ENCODE measurements around the gene RPRML.

RPRML gene

GRCh38 chr17:46984892-46985291, 5.8 kb upstream of the RPRML start:
- H3K4me1 Mint-ChIP-seq (ENCODE audit: low read depth in 2 of 2): no peaks in the 10 kb centered on the region
- no peak overlapping the region for H3K4me3 Mint-ChIP-seq
- DNase-seq (no peak), ATAC-seq (replicated peaks) (no peak)
- H3K27me3 Mint-ChIP-seq: peaks cover 25 to 63% of the 10 kb centered on the region in 2 donors
- no peaks in the 10 kb centered on the region for H3K9me3 Mint-ChIP-seq
- H3K36me3 Mint-ChIP-seq (ENCODE audit: insufficient read depth): no peaks in the 10 kb centered on the region
- no peak overlapping the region for H3K27ac Mint-ChIP-seq

DNA sequence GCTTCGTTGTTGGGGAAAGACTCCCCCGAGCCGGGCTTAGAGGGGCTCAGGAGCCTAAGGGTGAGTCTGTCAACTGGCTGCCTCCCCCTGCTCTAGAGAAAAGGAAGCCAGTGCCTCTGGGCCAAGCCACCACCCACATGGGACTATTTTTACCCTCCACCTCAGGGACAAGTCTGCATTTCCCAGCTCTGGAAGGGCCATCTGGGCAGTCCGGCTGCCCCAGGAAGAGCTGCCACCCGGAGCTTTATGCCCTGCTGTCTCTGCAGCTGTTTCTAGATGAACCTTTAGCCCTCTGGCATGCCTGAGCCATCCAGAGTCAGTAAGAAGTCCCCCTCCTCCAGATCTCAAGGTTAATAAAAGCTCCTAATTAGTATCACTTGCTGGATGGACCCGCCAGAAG, 5.3 kb upstream of the RPRML start:
- H3K9me3 Mint-ChIP-seq: no peaks in the 10 kb centered on the region
- peaks cover 31 to 63% of the 10 kb centered on the region in 2 donors for H3K27me3 Mint-ChIP-seq
- peaks cover 0 to 5% of the 10 kb centered on the region in 2 donors for H3K4me1 Mint-ChIP-seq (ENCODE audit: low read depth in 2 of 2)
- ATAC-seq (replicated peaks) (no peak), DNase-seq (no peak)
- no peak overlapping the region for H3K27ac Mint-ChIP-seq
- H3K36me3 Mint-ChIP-seq (ENCODE audit: insufficient read depth): no peaks in the 10 kb centered on the region
- H3K4me3 Mint-ChIP-seq: no peak overlapping the region

- no peaks in the 10 kb centered on the region for H3K36me3 Mint-ChIP-seq (ENCODE audit: insufficient read depth)
- ATAC-seq (replicated peaks): no peak
- DNase-seq: no peak
- H3K4me1 Mint-ChIP-seq (ENCODE audit: low read depth in 2 of 2): peaks cover 0 to 6% of the 10 kb centered on the region in 2 donors
- H3K9me3 Mint-ChIP-seq: no peaks in the 10 kb centered on the region
- no peak overlapping the region for H3K27ac Mint-ChIP-seq
- H3K27me3 Mint-ChIP-seq: peaks cover 32 to 60% of the 10 kb centered on the region in 2 donors
- no peak overlapping the region for H3K4me3 Mint-ChIP-seq
These were observed 4.7 kb upstream of the RPRML start for GRCh38 chr17:46983782-46984181.

DNA sequence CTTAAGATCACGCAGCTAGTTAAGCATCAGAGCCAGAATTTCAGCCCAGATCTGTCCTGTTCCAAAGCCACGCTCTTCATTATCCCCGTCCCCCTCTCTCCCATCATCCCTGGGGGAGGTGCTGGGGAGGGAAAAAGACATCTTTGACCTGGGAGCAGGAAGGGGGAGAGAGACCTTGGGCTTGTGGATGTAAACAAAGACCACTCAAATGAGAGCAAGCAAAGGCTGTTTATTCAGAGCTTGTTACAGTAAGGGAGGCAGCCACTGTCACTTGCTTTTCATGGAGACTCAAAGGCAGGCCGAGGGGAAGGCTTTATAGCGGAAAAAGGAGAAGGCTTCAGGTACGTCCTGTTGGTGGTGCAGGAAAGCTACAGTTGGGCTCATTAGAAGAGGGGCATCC, 3.5 kb upstream of the RPRML start:
- no peaks in the 10 kb centered on the region for H3K36me3 Mint-ChIP-seq (ENCODE audit: insufficient read depth)
- H3K27me3 Mint-ChIP-seq: peaks cover 29 to 58% of the 10 kb centered on the region in 2 donors
- ATAC-seq (replicated peaks) (no peak), DNase-seq (no peak)
- no peaks in the 10 kb centered on the region for H3K9me3 Mint-ChIP-seq
- peaks cover 7 to 10% of the 10 kb centered on the region in 2 donors for H3K4me1 Mint-ChIP-seq (ENCODE audit: low read depth in 2 of 2)
- no peak overlapping the region for H3K4me3 Mint-ChIP-seq
- no peak overlapping the region for H3K27ac Mint-ChIP-seq

DNA sequence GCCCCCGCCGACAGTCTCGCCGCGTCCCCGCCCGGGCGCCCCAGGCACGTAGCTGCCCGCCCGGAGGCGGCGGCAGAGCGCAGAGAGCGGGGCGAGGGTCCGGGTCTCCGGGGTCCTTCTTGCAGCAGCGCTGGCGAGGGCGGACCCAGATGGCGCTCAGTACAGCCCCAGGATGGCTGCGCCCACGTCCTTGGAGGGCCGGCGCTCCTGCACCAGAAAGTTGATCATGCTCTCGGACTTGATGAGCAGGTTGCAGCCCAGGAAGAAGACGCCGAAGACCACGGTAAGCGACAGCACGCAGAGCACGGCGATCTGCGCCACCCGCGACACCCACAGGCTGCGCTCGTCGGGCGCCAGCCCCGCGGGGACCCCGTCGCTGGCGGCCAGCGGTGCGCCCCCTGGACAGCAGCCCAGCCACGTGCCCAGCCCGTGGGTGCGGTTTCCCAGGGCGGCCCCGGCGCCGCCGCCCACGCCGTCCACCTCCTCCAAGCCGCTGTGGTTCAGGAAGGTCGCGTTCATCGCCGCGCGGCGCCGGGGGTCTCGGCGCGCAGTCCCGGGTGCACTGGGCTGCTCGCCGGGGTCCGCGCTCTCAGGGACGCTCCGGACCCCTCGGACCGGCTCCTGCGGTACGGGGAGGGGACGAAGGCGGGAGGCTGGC, 435 bp downstream of the RPRML start:
- Mint-ChIP-seq H3K9me3 (no peaks in the 10 kb centered on the region), H3K27ac (no peak overlapping the region), H3K27me3 (peaks cover 47 to 74% of the 10 kb centered on the region in 2 donors), H3K36me3 (ENCODE audit: insufficient read depth) (no peaks in the 10 kb centered on the region), H3K4me3 (peak overlapping the region; percentile 77 to 83), H3K4me1 (ENCODE audit: low read depth in 2 of 2) (peaks cover 9 to 10% of the 10 kb centered on the region in 2 donors)
- DNase-seq (no peak), ATAC-seq (replicated peaks) (peak; percentile 54)

DNA sequence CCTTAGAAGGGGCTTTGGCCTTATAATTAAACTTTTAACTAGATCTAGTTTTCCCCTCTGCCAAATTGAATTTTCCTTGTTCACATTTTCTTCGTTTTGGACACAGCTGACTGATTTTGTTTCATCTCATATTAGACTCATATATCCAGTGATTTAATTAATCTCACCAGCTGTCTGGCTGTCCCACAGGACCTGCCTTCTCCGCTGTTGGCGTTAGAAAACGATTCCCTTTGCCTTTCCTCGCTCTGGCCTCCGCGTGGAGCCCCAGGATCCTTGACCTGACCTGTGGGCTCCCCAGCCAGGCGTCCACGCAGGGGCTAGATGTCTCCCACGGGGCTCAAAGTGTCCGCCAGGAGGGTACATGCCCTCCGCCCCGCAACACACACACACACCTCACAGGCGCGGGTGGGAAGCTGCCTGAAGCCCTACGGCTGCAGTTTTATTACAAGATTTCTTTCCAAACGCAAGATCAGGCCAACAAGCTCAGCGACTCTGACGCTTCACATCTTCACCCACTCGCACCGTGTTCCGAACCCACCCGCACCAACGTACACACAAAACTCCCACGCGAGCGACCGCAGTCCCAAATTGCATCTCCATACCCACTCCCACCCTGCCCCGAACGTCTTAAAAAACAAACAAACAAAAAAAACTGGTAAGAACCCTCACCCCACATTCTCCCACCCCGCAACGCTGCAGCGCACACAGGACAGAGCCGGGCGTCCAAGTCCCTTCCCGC, 1.1 kb downstream of the RPRML start:
- Mint-ChIP-seq H3K27me3 (peaks cover 47 to 76% of the 10 kb centered on the region in 2 donors), H3K4me1 (ENCODE audit: low read depth in 2 of 2) (peaks cover 9 to 10% of the 10 kb centered on the region in 2 donors), H3K36me3 (ENCODE audit: insufficient read depth) (no peaks in the 10 kb centered on the region), H3K4me3 (peak overlapping the region; percentile 77 to 83), H3K27ac (no peak overlapping the region), H3K9me3 (no peaks in the 10 kb centered on the region)
- DNase-seq: no peak
- no peak for ATAC-seq (replicated peaks)

DNA sequence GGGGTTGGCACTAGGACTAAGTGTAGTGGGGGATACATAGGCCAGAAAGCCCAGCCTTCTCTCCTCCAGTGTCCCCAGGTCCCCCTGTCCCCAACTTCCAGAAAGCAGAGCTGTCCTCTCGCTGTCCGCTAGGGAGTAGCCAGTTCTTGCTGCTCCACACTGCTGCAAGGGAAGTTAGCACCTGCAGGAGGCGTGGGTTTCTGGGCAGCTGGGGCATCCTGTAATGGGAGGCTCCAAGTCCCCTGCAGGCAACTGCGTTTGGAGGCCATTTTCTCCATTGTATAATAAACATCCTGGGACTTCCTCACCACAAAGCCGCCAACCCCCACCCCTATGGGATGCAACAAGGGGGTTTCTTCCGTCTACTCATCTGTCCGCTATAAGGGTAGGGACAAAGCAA, 1.7 kb downstream of the RPRML start:
- Mint-ChIP-seq H3K27ac (no peak overlapping the region), H3K9me3 (no peaks in the 10 kb centered on the region), H3K27me3 (peaks cover 47 to 73% of the 10 kb centered on the region in 2 donors), H3K4me1 (ENCODE audit: low read depth in 2 of 2) (peaks cover 9 to 10% of the 10 kb centered on the region in 2 donors), H3K36me3 (ENCODE audit: insufficient read depth) (no peaks in the 10 kb centered on the region), H3K4me3 (peak overlapping the region; percentile 77 to 83)
- no peak for ATAC-seq (replicated peaks)
- no peak for DNase-seq

DNA sequence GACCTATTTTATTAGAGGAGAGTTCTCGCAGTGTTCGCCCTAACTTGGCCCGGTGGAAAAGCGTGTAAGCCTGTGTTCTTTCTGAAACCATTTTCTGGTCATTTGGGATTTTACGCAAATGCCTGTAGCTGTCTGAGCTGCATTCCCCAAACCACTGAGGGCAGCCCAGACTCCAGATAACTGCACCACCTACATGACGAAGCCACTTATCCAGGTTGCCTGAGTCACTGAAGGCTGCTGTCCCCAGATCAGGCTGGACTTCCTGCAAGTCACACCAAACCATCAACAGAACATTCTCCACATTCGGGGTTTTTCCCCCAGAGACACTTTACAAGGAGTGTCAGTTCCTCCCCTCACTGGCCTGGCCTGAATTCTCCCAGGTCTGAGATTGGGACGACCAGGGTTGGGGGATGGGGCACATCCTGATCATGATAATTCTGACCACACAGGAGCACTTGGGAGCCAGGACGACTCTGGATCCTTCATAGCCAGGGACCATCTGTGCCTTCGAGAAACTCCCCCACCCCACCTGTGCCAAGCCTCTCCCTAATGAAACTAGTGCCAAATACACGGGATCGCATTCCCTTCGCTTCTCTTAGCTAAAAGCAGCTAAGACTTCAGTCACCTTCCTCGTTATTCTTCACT, 2.3 kb downstream of the RPRML start:
- Mint-ChIP-seq H3K36me3 (ENCODE audit: insufficient read depth) (no peaks in the 10 kb centered on the region), H3K4me1 (ENCODE audit: low read depth in 2 of 2) (peaks cover 9 to 10% of the 10 kb centered on the region in 2 donors), H3K27me3 (peaks cover 47 to 74% of the 10 kb centered on the region in 2 donors), H3K4me3 (no peak overlapping the region), H3K27ac (no peak overlapping the region), H3K9me3 (no peaks in the 10 kb centered on the region)
- DNase-seq: no peak
- no peak for ATAC-seq (replicated peaks)

- DNase-seq (no peak), ATAC-seq (replicated peaks) (no peak)
- Mint-ChIP-seq H3K9me3 (no peaks in the 10 kb centered on the region), H3K27ac (no peak overlapping the region), H3K4me1 (ENCODE audit: low read depth in 2 of 2) (peaks cover 9 to 10% of the 10 kb centered on the region in 2 donors), H3K4me3 (no peak overlapping the region), H3K36me3 (ENCODE audit: insufficient read depth) (no peaks in the 10 kb centered on the region), H3K27me3 (peaks cover 37 to 62% of the 10 kb centered on the region in 2 donors)
These were observed 3.8 kb downstream of the RPRML start for GRCh38 chr17:46975287-46975686.

DNA sequence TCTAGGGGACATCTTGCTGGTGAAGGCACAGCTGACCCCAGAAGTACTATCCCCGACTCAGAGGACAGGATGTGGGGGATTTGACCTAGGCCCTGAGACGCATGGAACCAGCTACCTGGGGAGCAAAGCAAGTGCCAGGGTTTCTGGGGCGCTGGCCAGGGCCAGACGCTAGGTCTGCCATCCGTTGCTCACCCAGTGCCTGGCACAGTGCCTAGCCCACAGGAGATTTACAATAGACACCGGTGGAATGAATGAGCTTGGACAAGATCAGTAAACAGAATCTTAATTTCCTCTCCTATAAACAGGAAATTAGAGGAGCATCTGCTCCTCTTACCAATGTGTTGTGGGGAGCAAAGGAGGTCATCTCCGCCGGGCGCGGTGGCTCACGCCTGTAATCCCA, 5.0 kb downstream of the RPRML start:
- ATAC-seq (replicated peaks) (no peak), DNase-seq (no peak)
- Mint-ChIP-seq H3K36me3 (ENCODE audit: insufficient read depth) (no peaks in the 10 kb centered on the region), H3K27ac (no peak overlapping the region), H3K4me3 (no peak overlapping the region), H3K27me3 (peaks cover 27 to 52% of the 10 kb centered on the region in 2 donors), H3K9me3 (no peaks in the 10 kb centered on the region), H3K4me1 (ENCODE audit: low read depth in 2 of 2) (peaks cover 4 to 9% of the 10 kb centered on the region in 2 donors)

GRCh38 chr17:46972346-46972745, 6.7 kb downstream of the RPRML start:
- H3K36me3 Mint-ChIP-seq (ENCODE audit: insufficient read depth): peaks cover 2% of the 10 kb centered on the region
- H3K4me1 Mint-ChIP-seq (ENCODE audit: low read depth in 2 of 2): peaks cover 0 to 2% of the 10 kb centered on the region in 2 donors
- H3K27ac Mint-ChIP-seq: no peak overlapping the region

GRCh38 chr17:46971647-46972300, 7.3 kb downstream of the RPRML start:
- ATAC-seq (replicated peaks): no peak
- no peak overlapping the region for H3K4me3 Mint-ChIP-seq
- H3K27me3 Mint-ChIP-seq: peaks cover 11 to 43% of the 10 kb centered on the region in 2 donors

More at GRCh38 chr17:46972346-46972745, 6.7 kb downstream of the RPRML start:
- no peak for DNase-seq
- Mint-ChIP-seq H3K27me3 (peaks cover 16 to 43% of the 10 kb centered on the region in 2 donors), H3K9me3 (no peaks in the 10 kb centered on the region), H3K4me3 (no peak overlapping the region)
- ATAC-seq (replicated peaks): no peak

DNA sequence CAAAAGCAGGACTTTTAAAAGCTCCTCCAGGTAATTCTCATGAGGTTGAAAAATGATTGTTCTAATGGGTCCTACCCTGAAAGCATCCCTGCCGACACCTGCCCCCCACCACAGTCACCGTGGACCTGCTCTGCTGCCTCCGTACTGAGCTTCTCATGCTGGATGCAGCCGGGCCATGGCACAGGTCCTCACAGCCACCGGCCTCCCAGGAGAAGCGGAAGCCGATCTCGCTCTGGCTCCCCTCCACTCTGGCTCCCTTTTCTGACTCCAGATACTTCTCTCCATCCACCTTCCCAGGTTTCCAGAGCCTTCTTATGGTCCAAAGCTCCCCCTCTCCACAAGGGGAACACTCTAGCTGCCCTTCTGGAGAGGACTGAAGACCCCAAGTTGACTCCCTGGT, 10.2 kb downstream of the RPRML start:
- Mint-ChIP-seq H3K36me3 (ENCODE audit: insufficient read depth) (peaks cover 2% of the 10 kb centered on the region), H3K27me3 (peaks cover 4 to 51% of the 10 kb centered on the region in 2 donors), H3K9me3 (no peaks in the 10 kb centered on the region), H3K4me1 (ENCODE audit: low read depth in 2 of 2) (no peaks in the 10 kb centered on the region), H3K27ac (no peak overlapping the region), H3K4me3 (no peak overlapping the region)
- ATAC-seq (replicated peaks): no peak
- DNase-seq: no peak

More at GRCh38 chr17:46971647-46972300, 7.3 kb downstream of the RPRML start:
- Mint-ChIP-seq H3K27ac (no peak overlapping the region), H3K9me3 (no peaks in the 10 kb centered on the region), H3K36me3 (ENCODE audit: insufficient read depth) (peaks cover 2% of the 10 kb centered on the region), H3K4me1 (ENCODE audit: low read depth in 2 of 2) (no peaks in the 10 kb centered on the region)
- DNase-seq: no peak

Data from effector memory CD8-positive, alpha-beta T cell (primary cell).